HG03097 (cell line): ENCODE measurements around the gene ATG14.
"Not testable (repeated sequence)": the region's sequence is repeated elsewhere in the genome, so short reads cannot be mapped to it uniquely, and the experiment has no call there.

Source experiments
- ATAC-seq: cut with Tn5 transposase; IDR thresholded peaks from one replicate; pipeline ENCODE4 v1.9.1; 2021; ENCODE audit not compliant: unreplicated experiment, low FRiP score

ATG14 gene

DNA sequence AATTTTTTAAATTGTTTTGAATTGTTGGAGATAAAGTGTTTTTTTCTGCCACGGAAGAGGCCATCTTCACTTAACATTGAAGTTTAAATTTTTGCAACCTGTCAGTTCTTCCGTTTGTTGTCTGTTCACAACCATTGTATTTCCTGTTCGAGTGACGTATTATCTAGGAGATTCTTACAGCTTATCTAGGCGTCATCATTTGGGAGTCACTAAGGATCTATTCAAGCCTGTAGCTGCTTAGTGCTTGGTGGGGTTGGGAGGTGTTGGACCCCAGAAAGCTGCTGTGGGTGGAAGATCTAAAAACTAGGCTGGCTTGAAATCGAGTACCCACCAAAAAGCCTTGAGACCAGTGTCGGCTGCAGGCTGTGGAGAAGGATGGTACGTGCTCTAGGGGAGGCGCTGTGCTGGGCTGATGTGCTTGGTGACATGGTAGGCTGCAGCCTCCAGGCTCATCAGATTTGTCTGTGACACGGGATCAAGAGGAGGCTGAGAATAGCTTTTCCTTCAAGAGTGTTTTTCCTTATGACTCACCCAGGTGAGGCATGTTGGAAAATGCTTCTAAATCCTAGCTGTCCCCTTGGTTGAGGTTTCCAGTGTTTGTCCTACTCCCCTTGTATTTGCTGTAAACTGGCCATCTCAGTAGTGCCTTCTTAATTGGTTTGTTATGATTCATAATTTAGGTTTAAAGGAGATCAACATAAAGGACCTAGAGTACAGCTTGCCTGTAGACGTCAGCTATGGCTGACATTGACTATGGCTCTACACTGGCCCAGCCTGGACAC, 57.8 kb downstream of the ATG14 start:
- no peak for ATAC-seq

DNA sequence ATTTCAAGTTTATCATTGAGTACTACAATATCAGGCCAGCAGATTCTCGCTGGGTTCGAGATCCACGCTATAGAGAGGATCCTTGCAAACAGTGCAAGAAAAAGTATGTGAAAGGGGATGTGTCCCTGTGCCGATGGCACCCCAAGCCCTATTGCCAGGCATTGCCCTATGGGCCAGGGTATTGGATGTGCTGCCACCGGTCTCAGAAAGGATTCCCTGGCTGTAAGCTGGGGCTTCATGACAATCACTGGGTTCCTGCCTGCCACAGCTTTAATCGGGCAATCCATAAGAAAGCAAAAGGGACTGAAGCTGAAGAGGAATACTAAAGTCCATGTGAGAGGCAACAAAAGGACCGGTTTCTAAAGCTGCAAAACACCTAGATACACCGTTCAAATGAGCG, 59.4 kb downstream of the ATG14 start:
- ATAC-seq = no peak

DNA sequence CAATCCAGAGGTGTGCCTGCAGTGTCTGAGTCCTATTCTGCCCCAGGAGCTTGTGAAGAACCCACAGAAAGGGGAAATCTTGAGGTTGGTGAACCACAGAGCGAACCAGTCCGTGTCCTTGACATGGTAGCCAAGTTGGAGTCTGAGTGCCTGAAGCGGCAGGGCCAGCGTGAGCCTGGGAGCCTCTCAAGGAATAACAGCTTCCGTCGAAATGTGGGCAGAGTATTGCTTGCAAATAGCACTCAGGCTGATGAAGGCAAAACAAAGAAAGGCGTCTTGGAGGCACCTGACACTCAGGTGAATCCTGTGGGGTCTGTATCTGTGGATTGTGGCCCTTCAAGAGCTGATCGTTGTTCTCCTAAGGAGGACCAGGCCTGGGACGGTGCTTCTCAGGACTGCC, 60.5 kb downstream of the ATG14 start:
- no peak for ATAC-seq

DNA sequence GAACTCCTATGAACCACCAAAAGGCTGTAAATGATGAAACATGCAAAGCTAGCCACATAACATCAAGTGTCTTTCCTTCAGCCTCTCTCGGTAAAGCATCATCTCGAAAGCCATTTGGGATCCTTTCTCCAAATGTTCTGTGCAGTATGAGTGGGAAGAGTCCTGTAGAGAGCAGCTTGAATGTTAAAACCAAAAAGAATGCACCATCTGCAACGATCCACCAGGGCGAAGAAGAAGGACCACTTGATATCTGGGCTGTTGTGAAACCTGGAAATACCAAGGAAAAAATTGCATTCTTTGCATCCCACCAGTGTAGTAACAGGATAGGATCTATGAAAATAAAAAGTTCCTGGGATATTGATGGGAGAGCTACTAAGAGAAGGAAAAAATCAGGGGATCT, 61.2 kb downstream of the ATG14 start:
- no peak for ATAC-seq

DNA sequence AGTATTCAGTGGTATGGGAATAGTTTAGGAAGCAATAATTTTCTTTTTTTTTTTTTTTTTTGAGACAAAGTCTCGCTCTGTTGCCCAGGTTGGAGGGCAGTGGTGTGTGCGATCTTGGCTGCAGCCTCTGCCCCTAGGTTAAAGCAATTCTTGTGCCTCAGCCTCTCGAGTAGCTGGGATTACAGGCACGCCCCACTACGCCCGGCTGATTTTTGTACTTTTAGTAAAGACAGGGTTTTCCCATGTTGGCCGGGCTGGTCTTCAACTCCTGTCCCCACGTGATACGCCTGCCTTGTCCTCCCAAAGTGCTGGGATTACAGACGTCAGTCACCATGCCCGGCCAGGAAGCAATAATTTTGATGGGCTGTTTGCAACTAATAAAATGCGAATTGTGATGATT, 62.1 kb downstream of the ATG14 start:
- no peak for ATAC-seq

DNA sequence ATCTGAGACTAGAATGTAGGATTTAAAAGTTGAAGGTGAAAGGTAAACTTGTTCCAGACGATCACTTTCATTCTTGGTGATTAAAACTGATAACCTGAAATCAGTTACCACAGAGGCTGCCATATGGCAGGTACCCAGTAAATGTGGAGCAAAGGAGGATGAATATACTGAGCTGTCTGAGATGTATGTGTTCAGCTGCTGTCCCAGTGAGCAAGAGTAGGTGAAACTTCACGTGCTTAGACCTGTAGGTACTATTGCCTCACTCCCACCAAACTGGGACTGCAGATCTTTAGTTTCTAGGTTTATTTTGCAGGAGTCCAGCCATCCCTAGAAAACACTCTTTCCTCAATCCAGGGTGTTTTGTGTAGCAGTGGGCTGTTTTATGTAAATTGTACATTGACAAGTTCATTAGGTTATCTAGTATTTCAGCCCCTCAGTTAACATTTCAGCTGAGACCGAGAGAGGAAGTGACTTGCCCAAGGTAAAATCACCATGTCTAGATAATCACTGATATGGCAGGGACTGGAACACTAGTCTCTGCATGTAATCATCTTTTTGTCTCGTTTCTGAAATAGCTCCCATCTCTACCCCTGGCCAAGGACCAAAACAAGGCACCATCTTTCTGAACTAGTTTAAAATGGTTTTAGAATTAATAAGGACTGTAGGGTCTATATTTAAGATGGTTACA, 62.7 kb downstream of the ATG14 start:
- no peak for ATAC-seq

DNA sequence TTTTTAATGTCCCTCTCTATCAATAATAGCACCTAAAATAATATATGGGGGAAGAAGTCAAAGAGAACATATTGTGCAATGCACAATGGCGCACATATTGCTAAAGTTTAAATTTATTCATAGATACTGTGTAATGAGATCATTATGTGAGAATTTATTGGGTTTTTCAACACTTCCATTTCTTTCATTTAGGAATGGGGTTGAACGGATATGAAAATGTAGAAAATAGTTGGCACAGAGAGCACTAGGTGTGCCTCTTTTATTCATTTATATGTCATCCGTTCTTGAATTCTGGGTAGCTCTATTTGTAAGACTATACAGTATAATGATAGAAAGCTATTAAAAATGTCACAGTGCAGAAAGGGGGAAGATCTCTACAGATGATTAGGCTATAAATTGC, 63.9 kb downstream of the ATG14 start:
- ATAC-seq = no peak

DNA sequence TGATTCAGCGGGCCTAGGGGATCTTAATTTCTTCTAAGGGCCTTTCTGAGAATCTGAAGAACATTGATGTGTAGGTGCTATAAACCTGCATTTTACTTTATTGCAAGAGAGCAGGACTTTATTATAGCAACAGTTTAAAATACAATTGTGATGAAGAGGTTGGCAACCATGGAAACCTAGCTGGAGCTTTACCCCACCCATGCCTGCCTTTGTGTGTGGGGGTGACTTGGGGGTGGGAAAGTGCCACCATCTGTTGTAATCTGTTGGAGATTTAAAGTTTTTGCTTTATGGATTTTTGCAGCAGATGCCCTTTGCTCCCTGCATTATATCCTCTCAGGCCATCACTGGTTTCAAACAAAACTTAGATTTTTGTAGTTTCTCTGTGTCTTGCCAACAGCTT, 64.6 kb downstream of the ATG14 start:
- ATAC-seq = no peak

DNA sequence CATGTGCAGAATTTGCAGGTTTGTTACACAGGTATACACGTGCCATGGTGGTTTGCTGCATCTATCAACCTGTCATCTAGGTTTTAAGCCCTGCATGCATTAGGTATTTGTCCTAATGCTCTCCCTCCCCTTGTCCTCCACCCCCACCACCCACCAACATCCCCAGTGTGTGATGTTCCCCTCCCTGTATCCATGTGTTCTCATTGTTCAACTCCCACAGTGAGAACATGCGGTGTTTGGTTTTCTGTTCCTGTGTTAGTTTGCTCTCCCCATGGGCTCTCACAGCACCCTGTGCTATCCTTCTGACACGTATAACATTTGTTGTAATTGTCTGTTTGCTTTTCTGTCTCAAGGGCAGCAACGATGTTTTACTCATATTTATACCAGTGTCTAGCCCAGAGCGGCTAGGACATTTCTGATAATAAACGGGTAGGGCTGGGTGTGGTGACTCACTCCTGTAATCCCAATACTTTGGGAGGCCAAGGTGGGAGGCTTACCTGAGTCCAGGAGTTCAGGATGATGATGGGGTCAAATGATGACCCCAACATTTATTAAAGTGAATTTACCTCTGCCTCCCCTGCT, 67.0 kb downstream of the ATG14 start:
- not testable (repeated sequence) for ATAC-seq

DNA sequence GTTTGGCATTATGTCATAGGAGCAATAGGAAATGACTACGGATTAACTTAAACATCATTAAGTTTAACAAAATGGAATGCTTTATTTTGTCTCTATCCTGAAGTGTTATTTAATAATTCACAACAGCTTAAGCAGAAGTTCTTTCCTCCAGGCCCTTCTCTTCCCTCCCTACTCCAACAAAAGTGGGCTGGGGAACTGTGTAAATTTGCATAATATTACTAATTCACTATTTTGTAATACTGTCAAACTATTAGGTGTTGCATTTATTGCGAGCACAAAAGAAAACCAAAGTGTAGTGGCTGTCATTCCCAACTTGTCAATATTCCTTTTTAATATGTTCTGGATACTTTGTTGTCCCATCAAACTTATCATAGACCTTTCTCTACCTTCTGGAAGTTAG, 69.8 kb downstream of the ATG14 start:
- ATAC-seq = no peak

DNA sequence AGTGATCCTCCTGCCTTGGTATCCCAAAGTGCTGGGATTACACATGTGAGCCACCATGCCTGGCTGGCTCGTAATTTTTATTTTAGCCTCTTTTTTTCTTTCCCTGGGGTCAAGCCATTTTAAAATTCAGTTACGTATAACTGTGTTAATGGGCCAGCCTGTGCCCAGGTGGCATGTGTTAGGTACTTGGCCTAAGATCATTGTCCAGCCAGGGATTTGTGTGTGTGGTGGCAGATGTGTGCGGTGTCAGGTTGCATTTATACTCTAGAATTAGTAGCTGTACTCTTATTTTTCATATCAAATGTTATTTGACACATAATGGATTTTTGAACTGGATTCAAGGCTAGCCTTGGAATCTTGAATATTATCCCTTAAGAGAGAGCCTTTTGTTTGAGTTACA, 71.1 kb downstream of the ATG14 start:
- no peak for ATAC-seq

DNA sequence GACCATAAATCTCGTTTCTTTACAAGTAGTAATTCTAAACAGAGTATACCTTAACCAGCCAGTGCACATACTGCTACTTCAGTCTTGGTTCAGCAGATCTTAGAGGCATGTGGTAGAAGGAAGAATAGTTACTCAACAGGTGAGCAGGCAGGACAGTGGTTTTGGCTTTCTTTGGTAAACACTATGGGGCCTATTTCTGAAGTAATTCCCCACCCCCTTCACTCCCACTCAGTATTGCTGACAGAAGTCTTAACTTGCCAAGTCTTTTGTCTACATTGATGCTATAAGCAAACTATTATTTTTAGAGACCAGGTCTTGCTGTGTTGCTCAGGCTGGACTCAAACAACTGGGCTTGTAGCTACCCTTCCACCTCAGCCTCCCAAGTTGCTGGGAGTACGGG, 71.9 kb downstream of the ATG14 start:
- ATAC-seq = no peak

DNA sequence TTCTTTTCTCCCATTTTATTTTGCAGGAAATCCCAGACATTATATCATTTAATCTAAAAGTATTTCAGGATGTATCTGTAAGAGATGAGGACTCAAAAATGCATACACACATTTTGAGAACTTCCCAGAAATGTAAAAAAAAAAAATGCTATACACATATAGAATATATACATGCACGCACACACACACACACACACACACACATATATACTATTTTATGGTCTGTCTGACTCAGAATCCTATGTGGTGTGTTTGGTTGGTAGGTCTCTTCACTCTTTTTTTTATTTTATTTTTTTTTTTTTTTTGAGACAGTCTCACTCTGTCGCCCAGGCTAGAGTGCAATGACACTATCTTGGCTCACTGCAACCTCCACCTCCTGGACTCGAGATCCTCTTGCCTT, 74.9 kb downstream of the ATG14 start:
- no peak for ATAC-seq

DNA sequence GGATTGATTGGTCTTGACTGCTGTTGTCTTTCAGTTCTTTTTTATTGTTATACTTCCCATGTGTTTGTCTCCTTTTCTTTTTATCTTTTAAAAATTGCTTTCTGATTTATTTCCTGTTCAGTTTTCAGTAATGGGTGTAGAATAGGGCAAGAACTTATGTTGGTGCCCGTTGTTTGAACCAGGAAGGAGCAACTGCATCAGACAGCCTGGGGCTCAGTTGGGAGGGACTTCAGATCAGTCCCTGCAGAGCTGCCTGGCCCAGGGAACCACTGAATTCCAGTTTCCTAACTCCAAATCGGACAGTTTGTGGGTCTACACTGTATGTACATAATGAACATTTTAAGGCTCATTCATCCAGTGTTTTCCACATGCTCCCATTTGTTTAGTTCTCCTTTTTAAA, 75.5 kb downstream of the ATG14 start:
- no peak for ATAC-seq

DNA sequence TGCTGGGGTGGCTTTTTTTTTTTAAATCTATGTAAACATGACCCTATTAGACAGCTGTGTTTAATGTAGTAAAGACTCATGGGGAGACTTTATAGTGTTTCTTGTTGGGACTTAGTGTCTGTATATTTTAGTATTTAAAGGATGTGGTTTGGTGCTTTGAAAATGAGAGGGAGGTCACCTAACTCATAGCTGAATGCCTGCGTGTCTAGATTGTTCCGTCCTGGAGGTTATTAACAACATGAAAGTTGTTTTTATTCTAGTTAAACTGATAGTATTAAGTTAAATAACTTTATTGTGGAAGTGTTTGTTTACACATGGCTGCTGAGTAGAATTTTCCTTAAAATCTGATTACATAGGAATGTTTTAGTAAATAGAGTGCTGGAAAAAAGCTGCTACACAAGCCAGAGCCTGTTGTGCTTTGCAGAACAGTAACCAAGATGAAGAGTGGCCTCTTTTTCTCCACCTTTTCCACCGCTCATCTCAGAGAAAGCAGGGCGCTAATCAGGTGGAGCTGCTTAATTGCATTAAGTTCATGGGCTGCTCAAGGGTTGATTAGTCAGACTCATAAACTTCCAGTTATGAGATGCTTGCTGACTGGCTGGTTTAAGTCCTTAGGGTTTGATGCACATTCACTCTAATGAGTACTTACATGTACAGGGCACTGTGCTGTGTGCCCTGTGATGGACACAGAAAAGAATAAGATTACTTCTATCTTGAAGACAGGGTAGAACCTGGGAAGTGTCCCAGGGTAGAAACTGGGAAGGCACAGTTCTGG, 77.7 kb downstream of the ATG14 start:
- ATAC-seq = no peak

DNA sequence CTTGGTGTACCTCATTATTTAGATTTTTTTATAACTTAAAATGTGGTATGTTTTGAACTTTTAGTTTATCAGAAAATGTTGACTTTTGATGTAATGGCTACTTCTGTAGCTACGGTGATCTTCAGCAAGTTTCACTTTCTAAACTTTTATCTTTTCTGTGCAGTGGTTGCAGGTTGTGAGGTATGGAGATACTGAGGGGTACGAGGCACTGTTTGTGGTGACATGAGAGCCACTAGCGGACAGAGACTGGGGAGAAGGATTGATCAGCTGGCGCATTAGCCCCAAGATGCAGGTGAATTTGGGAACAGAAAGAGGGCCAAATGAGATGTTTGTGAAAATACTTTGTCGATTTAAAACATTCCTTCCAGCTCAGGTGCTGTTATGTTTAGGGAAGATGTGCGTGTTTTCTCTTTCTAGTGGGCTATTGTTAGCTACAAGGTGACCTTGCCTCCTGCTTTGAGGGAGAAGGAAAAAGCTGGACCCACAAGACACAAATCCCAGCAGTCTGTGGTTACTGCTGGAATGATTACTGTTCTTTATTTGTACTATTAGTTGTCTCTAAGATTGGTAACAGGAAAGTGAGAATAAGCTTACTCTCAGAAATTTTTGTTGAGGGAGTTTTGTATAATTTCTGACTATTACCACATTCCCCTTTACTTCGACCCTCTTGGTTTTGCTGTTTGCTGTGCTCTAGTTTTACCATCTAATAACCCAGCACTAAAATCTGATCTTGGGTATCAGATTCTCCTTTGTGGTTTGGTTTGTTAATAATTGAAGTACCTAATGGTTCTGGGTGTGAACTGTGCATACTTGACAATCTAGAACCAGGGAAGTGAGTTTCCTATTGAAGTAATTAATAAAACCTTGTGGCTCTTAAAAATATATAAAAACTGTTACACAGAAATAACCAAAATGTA, 78.7 kb downstream of the ATG14 start:
- ATAC-seq = peak; percentile 56

DNA sequence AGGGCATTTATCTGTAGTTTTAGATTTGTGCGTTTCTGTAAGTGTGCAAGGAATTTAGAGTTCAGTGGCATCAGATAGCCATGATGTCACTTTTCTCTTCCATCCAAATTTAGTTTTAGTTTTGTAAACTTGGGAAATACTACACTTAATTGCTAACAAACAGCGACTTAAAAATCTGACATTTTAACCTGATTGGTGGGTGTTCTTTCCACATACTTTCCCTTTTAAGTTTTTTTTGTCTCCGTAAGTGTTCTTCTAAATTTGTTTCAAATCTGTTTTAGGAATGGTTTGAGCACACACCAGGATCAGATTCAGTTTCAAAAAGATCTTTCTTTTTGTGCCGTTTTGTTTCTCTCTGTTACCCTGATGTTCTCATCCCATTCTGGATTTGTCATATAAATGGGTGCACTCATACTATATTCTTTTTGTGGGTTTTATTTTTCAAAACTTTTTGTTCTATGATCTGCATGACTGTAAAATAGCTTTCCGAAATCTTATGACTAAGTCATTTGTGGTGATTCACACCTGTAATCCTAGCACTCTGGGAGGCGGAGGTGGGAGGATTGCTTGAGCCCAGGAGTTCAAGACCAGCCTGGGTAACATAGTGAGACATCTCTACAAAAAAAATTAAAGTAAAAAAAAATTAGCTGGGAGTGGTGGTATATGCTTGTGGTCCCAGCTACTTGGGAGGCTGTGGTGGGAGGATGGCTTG, 81.5 kb downstream of the ATG14 start:
- ATAC-seq = no peak

DNA sequence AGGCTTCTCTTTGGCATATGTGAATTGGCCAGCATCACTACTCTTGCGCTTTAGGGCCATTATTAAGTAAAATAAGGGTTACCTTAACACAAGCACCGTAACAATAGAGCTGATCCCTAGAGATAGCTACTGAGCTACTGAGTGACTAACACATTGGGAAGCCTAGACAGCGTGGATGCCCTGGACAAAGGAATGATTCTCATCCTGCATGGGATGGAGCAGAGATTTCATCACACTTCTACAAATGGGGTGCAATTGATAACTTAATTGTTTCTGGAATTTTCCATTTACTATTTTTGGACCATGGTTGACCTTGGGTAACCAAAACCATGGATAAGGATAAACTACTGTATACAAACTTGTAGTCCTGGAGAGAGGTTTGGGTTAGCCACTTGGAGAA, 83.3 kb downstream of the ATG14 start:
- no peak for ATAC-seq

DNA sequence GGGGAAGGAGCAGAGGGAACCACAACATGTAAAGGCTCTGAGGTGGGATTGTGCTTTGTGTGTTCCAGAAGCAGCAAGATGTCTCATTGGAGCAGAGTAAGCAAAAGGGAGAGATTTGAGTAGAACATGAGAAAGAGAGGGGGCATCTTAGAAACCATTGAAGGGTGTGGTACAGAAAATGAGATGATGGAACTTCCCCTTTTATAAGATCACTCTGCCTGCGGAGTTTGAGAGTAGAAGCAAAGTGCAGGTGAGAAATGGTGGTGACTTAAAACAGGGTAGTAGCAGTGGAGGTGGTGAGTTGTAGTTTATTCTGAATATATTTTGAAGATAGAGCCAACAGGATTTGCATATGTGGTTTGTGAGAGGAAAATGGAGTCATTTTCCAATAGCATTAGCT, 84.5 kb downstream of the ATG14 start:
- ATAC-seq = no peak

DNA sequence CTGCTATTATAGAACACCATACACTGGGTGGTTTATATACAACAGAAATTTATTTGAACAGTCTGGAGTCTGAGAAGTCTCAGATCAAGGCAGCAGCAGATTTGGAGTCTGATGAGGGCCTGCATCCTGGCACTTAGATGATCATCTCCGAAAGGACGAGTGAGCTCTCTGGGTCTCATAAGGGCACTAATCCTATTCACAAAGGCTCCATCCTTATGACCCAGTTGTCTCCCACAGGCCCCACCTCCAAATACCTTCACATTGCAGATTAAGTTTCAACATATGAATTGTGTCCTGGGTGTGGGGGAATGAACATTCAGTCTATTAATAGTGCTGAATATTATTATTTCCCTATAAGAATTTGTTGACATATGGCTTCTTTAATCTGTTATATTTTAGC, 86.8 kb downstream of the ATG14 start:
- no peak for ATAC-seq
